Measurements from ENCODE around the gene MALT1. TPM values are rescaled to one million over a fixed set of nuclear protein-coding genes. Genes with fewer than 3 reads are reported as not detected.

MALT1 gene
- total RNA-seq, 2 experiments from 2014 or later, result 14.4 to 18.5 TPM

GRCh38 chr18:58792086-58792485, 120.8 kb downstream of the MALT1 start:
- Histone ChIP-seq H3K4me1 (ENCODE audit: insufficient read depth, low read length, poor library complexity, severe bottlenecking) (no peaks in the 10 kb centered on the region), H2AFZ (ENCODE audit: low read length) (no peak overlapping the region), H3K9me2 (ENCODE audit: insufficient read depth, low read length) (no peaks in the 10 kb centered on the region), H3K79me2 (ENCODE audit: insufficient read depth, low read depth, low read length) (no peaks in the 10 kb centered on the region), H3K27ac (ENCODE audit: low read depth, low read length, poor library complexity, severe bottlenecking) (no peak overlapping the region), H3K4me3 (ENCODE audit: low read depth, low read length, poor library complexity, severe bottlenecking) (no peak overlapping the region), H3K9me3 (ENCODE audit: low read length) (no peaks in the 10 kb centered on the region), H3K4me2 (ENCODE audit: low read length) (no peak overlapping the region), H3K36me3 (ENCODE audit: insufficient read depth, low read length) (no peaks in the 10 kb centered on the region), H4K20me1 (ENCODE audit: insufficient read depth, low read length) (no peaks in the 10 kb centered on the region)
- no peak for DNase-seq (ENCODE audit: low spot score)
- TF ChIP-seq EZH2phosphoT487 (IDR thresholded peaks at IDR 0.05; ENCODE audit: borderline replicate concordance, low read depth, low read length) (no peak), CTCF (conservative IDR thresholded peaks at IDR 0.05; ENCODE audit: low read length) (no peak)
- ChIA-PET POLR2A (no interaction called here), CTCF (ENCODE audit: unreplicated experiment) (no interaction called here)
- intact Hi-C loops (cut with micrococcal nuclease; ENCODE audit: unreplicated experiment), result no loop called here
- BruUV-seq (replicated peaks), result no TSS peak

DNA sequence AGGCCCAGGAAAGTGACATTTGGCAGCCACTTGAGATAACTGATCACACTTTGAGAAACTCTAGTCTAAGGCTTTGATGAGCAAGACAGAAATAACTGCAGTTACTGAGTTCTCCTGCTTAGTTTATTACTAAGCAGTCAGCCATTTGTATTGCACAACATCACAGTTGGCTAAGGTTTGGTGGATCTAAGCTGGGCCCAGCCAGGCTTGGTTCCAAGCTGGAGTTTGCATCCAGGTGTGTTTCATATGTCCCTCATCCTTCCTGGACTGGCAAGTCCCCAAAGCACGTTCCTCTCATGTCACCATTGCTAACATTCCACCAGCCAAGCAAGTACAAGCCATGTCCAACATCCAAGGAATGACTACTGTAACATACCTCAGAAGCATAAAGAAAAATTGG, 122.1 kb downstream of the MALT1 start:
- H3K4me2 ChIP-seq (ENCODE audit: low read length), result no peak overlapping the region
- no peaks in the 10 kb centered on the region for H3K79me2 ChIP-seq (ENCODE audit: insufficient read depth, low read depth, low read length)
- no peak overlapping the region for H3K4me3 ChIP-seq (ENCODE audit: low read depth, low read length, poor library complexity, severe bottlenecking)
- intact Hi-C loops (cut with micrococcal nuclease; ENCODE audit: unreplicated experiment), result no loop called here
- H4K20me1 ChIP-seq (ENCODE audit: insufficient read depth, low read length), result no peaks in the 10 kb centered on the region
- no peak for DNase-seq (ENCODE audit: low spot score)
- H3K9me2 ChIP-seq (ENCODE audit: insufficient read depth, low read length), result no peaks in the 10 kb centered on the region
- H2AFZ ChIP-seq (ENCODE audit: low read length), result no peak overlapping the region
- no peaks in the 10 kb centered on the region for H3K9me3 ChIP-seq (ENCODE audit: low read length)
- TF ChIP-seq EZH2phosphoT487 (IDR thresholded peaks at IDR 0.05; ENCODE audit: borderline replicate concordance, low read depth, low read length), result no peak
- TF ChIP-seq CTCF (conservative IDR thresholded peaks at IDR 0.05; ENCODE audit: low read length), result no peak
- no TSS peak for BruUV-seq (replicated peaks)
- POLR2A ChIA-PET, result interaction anchor here (0.5 kb wide), 1 partner anchor 774 kb away, joined by 3 read pairs; no protein-coding TSS in a partner anchor
- no peaks in the 10 kb centered on the region for H3K36me3 ChIP-seq (ENCODE audit: insufficient read depth, low read length)
- no peaks in the 10 kb centered on the region for H3K4me1 ChIP-seq (ENCODE audit: insufficient read depth, low read length, poor library complexity, severe bottlenecking)
- no peak overlapping the region for H3K27ac ChIP-seq (ENCODE audit: low read depth, low read length, poor library complexity, severe bottlenecking)
- CTCF ChIA-PET (ENCODE audit: unreplicated experiment), result no interaction called here

GRCh38 chr18:58796220-58796619, 125.0 kb downstream of the MALT1 start:
- BruUV-seq (replicated peaks), result no TSS peak
- ChIA-PET POLR2A (no interaction called here), CTCF (ENCODE audit: unreplicated experiment) (no interaction called here)
- no peak overlapping the region for H3K4me3 ChIP-seq (ENCODE audit: low read depth, low read length, poor library complexity, severe bottlenecking)
- no peak overlapping the region for H3K27ac ChIP-seq (ENCODE audit: low read depth, low read length, poor library complexity, severe bottlenecking)
- TF ChIP-seq CTCF (conservative IDR thresholded peaks at IDR 0.05; ENCODE audit: low read length) (no peak), EZH2phosphoT487 (IDR thresholded peaks at IDR 0.05; ENCODE audit: borderline replicate concordance, low read depth, low read length) (no peak)
- DNase-seq (ENCODE audit: low spot score), result no peak
- H3K9me2 ChIP-seq (ENCODE audit: insufficient read depth, low read length), result no peaks in the 10 kb centered on the region
- H2AFZ ChIP-seq (ENCODE audit: low read length), result no peak overlapping the region
- no peaks in the 10 kb centered on the region for H4K20me1 ChIP-seq (ENCODE audit: insufficient read depth, low read length)
- intact Hi-C loops (cut with micrococcal nuclease; ENCODE audit: unreplicated experiment), result no loop called here
- H3K9me3 ChIP-seq (ENCODE audit: low read length), result no peaks in the 10 kb centered on the region
- no peaks in the 10 kb centered on the region for H3K36me3 ChIP-seq (ENCODE audit: insufficient read depth, low read length)
- no peaks in the 10 kb centered on the region for H3K4me1 ChIP-seq (ENCODE audit: insufficient read depth, low read length, poor library complexity, severe bottlenecking)
- no peaks in the 10 kb centered on the region for H3K79me2 ChIP-seq (ENCODE audit: insufficient read depth, low read depth, low read length)
- H3K4me2 ChIP-seq (ENCODE audit: low read length), result no peak overlapping the region

Measured in OCI-LY7 (cell line).